Measurements from ENCODE around the gene CAD. TPM values are rescaled to one million over a fixed set of nuclear protein-coding genes. Genes with fewer than 3 reads are reported as not detected.

Gene CAD
- total RNA-seq, 1 experiment from 2014 or later, result 30.9 TPM

GRCh38 chr2:27281442-27281841 is 64.3 kb downstream of the CAD start:
- no peak for DNase-seq (ENCODE audit: low spot score)

DNA sequence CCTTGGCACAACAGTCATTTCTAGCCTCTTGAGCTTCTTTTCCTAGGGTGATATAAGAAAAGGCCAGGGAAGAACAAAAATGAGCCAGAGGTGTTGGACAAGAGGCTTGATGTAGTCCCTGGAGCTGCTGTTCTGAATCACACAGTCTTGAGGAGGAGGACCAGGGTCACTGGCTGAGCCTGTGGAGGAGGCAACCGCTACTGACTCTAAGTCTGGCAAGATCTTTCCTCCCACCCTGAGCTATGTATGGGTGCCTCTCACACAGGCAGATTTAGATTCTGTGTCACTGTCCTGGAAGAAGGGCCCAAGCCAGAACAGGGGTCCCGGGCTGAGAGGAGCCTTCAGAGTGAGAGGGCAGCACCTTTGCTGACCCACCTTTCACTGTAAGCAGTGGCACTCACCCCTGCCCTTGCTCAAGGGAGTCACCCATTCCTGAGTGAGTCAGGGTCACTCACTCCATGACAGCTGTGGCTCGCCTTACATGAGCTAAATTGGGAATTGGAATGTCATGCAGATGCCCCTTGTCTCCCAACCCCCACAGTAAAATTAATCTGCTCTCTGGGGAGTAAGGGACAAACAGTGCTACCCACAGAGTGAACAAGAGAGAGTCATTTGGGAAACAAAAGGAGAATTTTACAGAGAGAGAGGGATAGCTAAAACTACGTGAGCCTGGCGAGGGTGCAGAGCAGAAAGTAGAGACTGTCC is 64.8 kb downstream of the CAD start, which contains the start of gene TRIM54:
TRIM54 (plus strand) TSS at position 575 of the 705 bp plus-strand sequence. CDS start 303 bp downstream, outside the sequence.
- DNase-seq (ENCODE audit: low spot score), result no peak

DNA sequence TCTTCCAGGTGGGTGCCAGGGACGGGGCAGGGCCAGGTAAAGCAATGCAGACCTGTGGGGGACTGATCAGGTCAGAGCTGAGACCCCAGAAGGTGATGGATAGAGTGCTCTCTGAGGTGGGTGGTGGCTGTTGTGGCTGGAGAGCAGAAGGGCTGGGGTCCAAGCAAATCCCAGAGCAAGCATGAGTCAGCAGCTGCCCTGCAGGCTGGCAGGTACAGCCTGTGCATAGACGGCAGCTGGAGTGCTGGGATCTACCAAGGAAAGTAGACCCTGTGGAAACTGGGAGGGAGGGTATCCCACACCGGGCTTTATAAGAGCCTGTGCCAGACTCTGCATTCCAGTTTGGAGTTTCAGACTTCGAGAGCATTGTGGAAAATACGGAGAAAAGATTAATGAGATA is 65.7 kb downstream of the CAD start:
- DNase-seq (ENCODE audit: low spot score), result no peak

GRCh38 chr2:27284996-27285395 is 67.8 kb downstream of the CAD start:
- no peak for DNase-seq (ENCODE audit: low spot score)

DNA sequence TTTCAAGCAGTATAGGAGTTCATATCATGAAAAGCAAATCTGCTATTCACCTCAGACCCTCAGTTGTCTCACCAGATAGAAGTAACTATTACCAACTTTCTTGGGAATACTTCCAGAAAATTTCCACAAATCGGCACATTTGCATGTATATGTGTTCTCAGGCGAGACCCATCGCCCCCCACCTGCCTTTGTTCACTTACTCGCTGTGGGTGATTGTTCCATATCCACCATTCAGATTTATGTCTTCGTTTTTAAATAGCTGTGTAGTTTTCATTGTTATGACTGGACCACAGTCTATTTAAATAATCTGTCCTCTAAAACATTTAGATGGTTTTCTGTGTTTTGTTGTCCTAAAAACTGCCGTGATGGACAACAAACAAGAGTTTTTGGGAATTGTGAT is 68.3 kb downstream of the CAD start:
- no peak for DNase-seq (ENCODE audit: low spot score)

DNA sequence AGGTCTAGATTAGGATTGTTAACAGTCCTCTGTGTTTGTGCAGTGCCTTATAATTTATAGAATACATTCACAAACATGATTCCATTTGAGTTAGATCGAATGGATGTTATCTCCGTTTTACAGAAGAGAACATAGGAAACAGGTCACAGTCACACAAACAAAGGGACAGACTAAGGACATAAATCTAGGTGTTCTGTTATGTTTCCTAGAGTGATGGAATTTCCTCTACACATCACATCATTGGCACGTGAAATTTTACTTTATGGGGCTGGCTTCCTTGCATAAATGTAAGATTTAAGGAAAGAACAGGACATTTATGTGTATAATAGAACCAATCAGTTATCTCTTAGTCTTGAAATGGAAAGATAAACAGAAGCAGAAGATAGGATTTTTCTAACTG is 71.4 kb downstream of the CAD start:
- DNase-seq (ENCODE audit: low spot score), result no peak

GRCh38 chr2:27290549-27290948 is 73.4 kb downstream of the CAD start:
- no peak for DNase-seq (ENCODE audit: low spot score)

- no peak for DNase-seq (ENCODE audit: low spot score)
Observed at GRCh38 chr2:27291865-27292264, 74.7 kb downstream of the CAD start.

Other genes starting within 250 kb of the CAD start
- gene MAPRE3, start 246.7 kb upstream of the CAD start, total RNA-seq (2014; rRNA removed; shearing (Covaris generic)), result 7.1 and 9.7 TPM in 2 replicates
- gene TMEM214, start 184.4 kb upstream of the CAD start, total RNA-seq (2014; rRNA removed; shearing (Covaris generic)), result 53.8 and 57.7 TPM in 2 replicates
- gene AGBL5, start 165.7 kb upstream of the CAD start, total RNA-seq (2014; rRNA removed; shearing (Covaris generic)), result 41.4 and 44.3 TPM in 2 replicates
- gene OST4, start 145.7 kb upstream of the CAD start, total RNA-seq (2014; rRNA removed; shearing (Covaris generic)), result 334 and 356 TPM in 2 replicates
- gene EMILIN1, start 138.8 kb upstream of the CAD start, total RNA-seq (2014; rRNA removed; shearing (Covaris generic)), result 0.10 and 0.47 TPM in 2 replicates
- 8.7 and 10.3 TPM in 2 replicates for gene KHK, start 130.6 kb upstream of the CAD start, total RNA-seq (2014; rRNA removed; shearing (Covaris generic))
- gene CGREF1, start 98.2 kb upstream of the CAD start, total RNA-seq (2014; rRNA removed; shearing (Covaris generic)), result 0.17 and 0.40 TPM in 2 replicates
- 2.2 TPM in 1 of 2 replicates, not detected in the other for gene ABHD1, start 93.6 kb upstream of the CAD start, total RNA-seq (2014; rRNA removed; shearing (Covaris generic))
- gene PREB, start 82.7 kb upstream of the CAD start, total RNA-seq (2014; rRNA removed; shearing (Covaris generic)), result 79.5 and 89.2 TPM in 2 replicates
- not detected in 2 replicates for gene PRR30, start 78.0 kb upstream of the CAD start, total RNA-seq (2014; rRNA removed; shearing (Covaris generic))
- not detected in 2 replicates for gene TCF23, start 68.4 kb upstream of the CAD start, total RNA-seq (2014; rRNA removed; shearing (Covaris generic))
- 191 and 231 TPM in 2 replicates for gene ATRAID, start 5.3 kb upstream of the CAD start, total RNA-seq (2014; rRNA removed; shearing (Covaris generic))
- gene SLC5A6, start 5.1 kb upstream of the CAD start, total RNA-seq (2014; rRNA removed; shearing (Covaris generic)), result 41.8 and 67.4 TPM in 2 replicates
- 3.2 and 6.5 TPM in 2 replicates for gene SLC30A3, start 45.7 kb downstream of the CAD start, total RNA-seq (2014; rRNA removed; shearing (Covaris generic))
- not detected in 2 replicates for gene DNAJC5G, start 58.1 kb downstream of the CAD start, total RNA-seq (2014; rRNA removed; shearing (Covaris generic))
- 0.96 and 0.98 TPM in 2 replicates for gene TRIM54, start 65.1 kb downstream of the CAD start, total RNA-seq (2014; rRNA removed; shearing (Covaris generic))
- 4.1 and 5.0 TPM in 2 replicates for gene UCN, start 91.1 kb downstream of the CAD start, total RNA-seq (2014; rRNA removed; shearing (Covaris generic))
- 91.0 and 108 TPM in 2 replicates for gene MPV17, start 105.7 kb downstream of the CAD start, total RNA-seq (2014; rRNA removed; shearing (Covaris generic))
- 56.4 and 67.8 TPM in 2 replicates for gene GTF3C2, start 139.4 kb downstream of the CAD start, total RNA-seq (2014; rRNA removed; shearing (Covaris generic))
- 31.2 and 43.4 TPM in 2 replicates for gene EIF2B4, start 153.0 kb downstream of the CAD start, total RNA-seq (2014; rRNA removed; shearing (Covaris generic))
- gene SNX17, start 153.2 kb downstream of the CAD start, total RNA-seq (2014; rRNA removed; shearing (Covaris generic)), result 202 and 226 TPM in 2 replicates
- gene ZNF513, start 163.4 kb downstream of the CAD start, total RNA-seq (2014; rRNA removed; shearing (Covaris generic)), result 1.4 TPM in 1 of 2 replicates, not detected in the other
- 185 and 200 TPM in 2 replicates for gene PPM1G, start 192.2 kb downstream of the CAD start, total RNA-seq (2014; rRNA removed; shearing (Covaris generic))
- 170 and 206 TPM in 2 replicates for gene NRBP1, start 211.3 kb downstream of the CAD start, total RNA-seq (2014; rRNA removed; shearing (Covaris generic))
- gene KRTCAP3, start 225.0 kb downstream of the CAD start, total RNA-seq (2014; rRNA removed; shearing (Covaris generic)), result not detected in 2 replicates

Measured in A172 (cell line).